SK-N-DZ (cell line): ENCODE data around the gene HDLBP. TPM values are rescaled to one million over a fixed set of nuclear protein-coding genes. Genes with fewer than 3 reads are reported as not detected.
A peak's percentile ranks its signal among the peaks of the same experiment; 100 is the strongest.

Source experiments
- DNase-seq: peaks from one replicate; pipeline ENCODE4 v3.0.0-alpha.2; 2015; ENCODE audit warnings: low spot score
- polyA plus RNA-seq, 2 experiments: library from polyadenylated mRNA; depleted of rRNA; stranded (reverse); fragments of >200 nt; gene quantifications; 2 replicates each; pipeline ENCODE4 v1.2.3, GENCODE V29; 2014

Gene HDLBP
- polyA plus RNA-seq (2014; cell fraction: cytosol; rRNA removed) = 170 and 181 TPM in 2 replicates
- 152 and 164 TPM in 2 replicates for polyA plus RNA-seq (2014; cell fraction: nucleus; rRNA removed)

GRCh38 chr2:241315093-241315878 is at the start of gene HDLBP:
Gene HDLBP, minus strand, starts transcription at chr2:241315672. Its CDS starts 48,803 bp downstream, at chr2:241266869.
- peak; percentile 98 for DNase-seq

- DNase-seq = no peak
These were observed 49.3 kb upstream of the HDLBP start for GRCh38 chr2:241364781-241365180.

- no peak for DNase-seq
These were observed 48.0 kb upstream of the HDLBP start for GRCh38 chr2:241363426-241363825.

GRCh38 chr2:241359481-241360045 is 44.1 kb upstream of the HDLBP start:
- no peak for DNase-seq

GRCh38 chr2:241358470-241358869 is 43.0 kb upstream of the HDLBP start:
- no peak for DNase-seq

- DNase-seq = no peak
These were observed 42.1 kb upstream of the HDLBP start for GRCh38 chr2:241357531-241357930.

- no peak for DNase-seq
These were observed 41.4 kb upstream of the HDLBP start for GRCh38 chr2:241356871-241357260.

GRCh38 chr2:241355983-241356870 is 40.8 kb upstream of the HDLBP start, which contains the start of gene FARP2:
Gene FARP2, plus strand, starts transcription at chr2:241356285. Its CDS starts 16,823 bp downstream, at chr2:241373108.
- peak; percentile 98 for DNase-seq

- DNase-seq = peak; percentile 47
These were observed 39.5 kb upstream of the HDLBP start for GRCh38 chr2:241354668-241355658.

- no peak for DNase-seq
These were observed 36.8 kb upstream of the HDLBP start for GRCh38 chr2:241352227-241352626.

GRCh38 chr2:241351640-241352031 is 36.2 kb upstream of the HDLBP start:
- DNase-seq = no peak

GRCh38 chr2:241350878-241351639 is 35.6 kb upstream of the HDLBP start:
- no peak for DNase-seq

GRCh38 chr2:241350530-241350877 is 35.0 kb upstream of the HDLBP start:
- DNase-seq = no peak

GRCh38 chr2:241349941-241350340 is 34.5 kb upstream of the HDLBP start:
- DNase-seq = no peak

- no peak for DNase-seq
These were observed 29.6 kb upstream of the HDLBP start for GRCh38 chr2:241344925-241345651.

- DNase-seq = no peak
These were observed 25.2 kb upstream of the HDLBP start for GRCh38 chr2:241340631-241341163.

- DNase-seq = no peak
These were observed 24.6 kb upstream of the HDLBP start for GRCh38 chr2:241339839-241340630.

- DNase-seq = no peak
These were observed 19.3 kb upstream of the HDLBP start for GRCh38 chr2:241334813-241335212.
